OCI-LY3 (cell line): ENCODE data around the gene P2RY6.

Experiments
- EZH2phosphoT487 ChIP-seq: fragments of 200-600 bp; shearing (Covaris generic); IDR thresholded peaks from 2 replicates; pipeline ENCODE4 v1.6.1; 2018; ENCODE audit warnings: antibody characterized with exemption, mixed run types, low read depth
- TF ChIP-seq, protein P1 (sequence below): fragments of 200-600, 300-600 bp; sonication (generic); IDR thresholded peaks from 2 replicates; pipeline ENCODE4 v1.5.1; 2014; ENCODE audit warnings: antibody characterized with exemption, low read length, low read depth

- TF ChIP-seq, protein P1, sequence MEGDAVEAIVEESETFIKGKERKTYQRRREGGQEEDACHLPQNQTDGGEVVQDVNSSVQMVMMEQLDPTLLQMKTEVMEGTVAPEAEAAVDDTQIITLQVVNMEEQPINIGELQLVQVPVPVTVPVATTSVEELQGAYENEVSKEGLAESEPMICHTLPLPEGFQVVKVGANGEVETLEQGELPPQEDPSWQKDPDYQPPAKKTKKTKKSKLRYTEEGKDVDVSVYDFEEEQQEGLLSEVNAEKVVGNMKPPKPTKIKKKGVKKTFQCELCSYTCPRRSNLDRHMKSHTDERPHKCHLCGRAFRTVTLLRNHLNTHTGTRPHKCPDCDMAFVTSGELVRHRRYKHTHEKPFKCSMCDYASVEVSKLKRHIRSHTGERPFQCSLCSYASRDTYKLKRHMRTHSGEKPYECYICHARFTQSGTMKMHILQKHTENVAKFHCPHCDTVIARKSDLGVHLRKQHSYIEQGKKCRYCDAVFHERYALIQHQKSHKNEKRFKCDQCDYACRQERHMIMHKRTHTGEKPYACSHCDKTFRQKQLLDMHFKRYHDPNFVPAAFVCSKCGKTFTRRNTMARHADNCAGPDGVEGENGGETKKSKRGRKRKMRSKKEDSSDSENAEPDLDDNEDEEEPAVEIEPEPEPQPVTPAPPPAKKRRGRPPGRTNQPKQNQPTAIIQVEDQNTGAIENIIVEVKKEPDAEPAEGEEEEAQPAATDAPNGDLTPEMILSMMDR = no peak
- no peak for TF ChIP-seq EZH2phosphoT487
These were observed 37.9 kb downstream of the P2RY6 start for GRCh38 chr11:73310076-73310475.
